A673 (cell line): ENCODE results near the gene IRX4.

ENCODE experiments used
- CTCF ChIP-seq: fragments of 300-800, 200-600 bp; sonication (generic); conservative IDR thresholded peaks from 2 replicates; pipeline ENCODE4 v1.5.1; 2017; ENCODE audit warnings: low read depth, mild to moderate bottlenecking, antibody characterized with exemption, low read length, moderate library complexity, mixed read lengths
- EZH2 ChIP-seq: fragments of 200-600 bp; sonication (generic); IDR thresholded peaks from 2 replicates; pipeline ENCODE4 v1.6.1; 2017; ENCODE audit warnings: borderline replicate concordance, low read depth, mild to moderate bottlenecking, mixed read lengths, antibody characterized with exemption, low read length; ENCODE audit not compliant: poor library complexity, severe bottlenecking

GRCh38 chr5:1834721-1835429 lies 47.9 kb downstream of the IRX4 start:
- TF ChIP-seq CTCF (no peak), EZH2 (no peak)
